IMR-90 (cell line): ENCODE data around the gene CCNC. TPM values are rescaled to one million over a fixed set of nuclear protein-coding genes. Genes with fewer than 3 reads are reported as not detected.

Source experiments
- ATAC-seq: fragments of 200-7000 bp; cut with Tn5 transposase; 2 replicates; pipeline ENCODE4 v1.9.1; 2020; ENCODE audit warnings: low read depth, mild to moderate bottlenecking, moderate library complexity
- BruUV-seq: library from RNA; stranded (reverse); fragments of 400-500 nt; replicated peaks from 2 replicates; lab custom pipeline; 2021; lab: Mats Ljungman, UMichigan
- CTCF ChIA-PET: fragments of 300-600 bp; formaldehyde crosslinking; extraction: SDS; loops from one replicate; lab custom pipeline; 2021; ENCODE audit warnings: antibody characterized with exemption; lab: Yijun Ruan, JAX
- POLR2A ChIA-PET: fragments of 300-600 bp; sonication (Branson Sonifier 250); formaldehyde crosslinking; loops from one replicate; lab custom pipeline; 2022; ENCODE audit warnings: antibody characterized with exemption; ENCODE audit not compliant: unreplicated experiment; lab: Charles Lee
- DNase-seq: peaks from one replicate; pipeline ENCODE4 v3.0.0; 2013
- H2AFZ ChIP-seq: replicated peaks from 2 replicates; pipeline ENCODE3; 2013; ENCODE audit warnings: low read length, mild to moderate bottlenecking; ENCODE audit not compliant: poor library complexity
- H2AK5ac ChIP-seq: 2 replicates; pipeline ENCODE4 v1.6.1; 2013; ENCODE audit warnings: low read depth, low read length, inconsistent platforms
- H2AK9ac ChIP-seq: replicated peaks from 2 replicates; pipeline ENCODE3; 2013; ENCODE audit warnings: mild to moderate bottlenecking, low read depth, low read length, moderate library complexity; ENCODE audit not compliant: poor library complexity
- H2BK120ac ChIP-seq: 2 replicates; pipeline ENCODE4 v1.6.1; 2013; ENCODE audit warnings: low read depth, low read length, inconsistent platforms
- H2BK15ac ChIP-seq: 3 replicates; pipeline ENCODE4 v1.6.1; 2013; ENCODE audit warnings: low read depth, low read length, inconsistent platforms
- H2BK20ac ChIP-seq: 2 replicates; pipeline ENCODE4 v1.6.1; 2013; ENCODE audit warnings: low read depth, mild to moderate bottlenecking, inconsistent platforms, low read length, moderate library complexity
- H2BK5ac ChIP-seq: 2 replicates; pipeline ENCODE4 v1.6.1; 2013; ENCODE audit warnings: mild to moderate bottlenecking, low read depth, low read length, inconsistent platforms; ENCODE audit not compliant: poor library complexity, severe bottlenecking
- H3K14ac ChIP-seq: replicated peaks from 2 replicates; pipeline ENCODE4 v1.6.1; 2013; ENCODE audit warnings: low read depth, low read length, inconsistent platforms
- H3K18ac ChIP-seq: 2 replicates; pipeline ENCODE4 v1.6.1; 2013; ENCODE audit warnings: low read depth, low read length, control low read depth
- H3K23ac ChIP-seq: 2 replicates; pipeline ENCODE4 v1.6.1; 2013; ENCODE audit warnings: low read depth, low read length, inconsistent platforms
- H3K27ac ChIP-seq: 2 replicates; pipeline ENCODE4 v1.5.1; 2013; ENCODE audit warnings: mild to moderate bottlenecking, control low read depth, low read length; ENCODE audit not compliant: insufficient read depth
- H3K27me3 ChIP-seq: 2 replicates; pipeline ENCODE4 v1.6.1; 2013; ENCODE audit warnings: low read length; ENCODE audit not compliant: control insufficient read depth, insufficient read depth
- H3K36me3 ChIP-seq: 2 replicates; pipeline ENCODE4 v1.6.1; 2013; ENCODE audit warnings: low read length, mixed read lengths; ENCODE audit not compliant: control insufficient read depth, insufficient read depth
- H3K4ac ChIP-seq: 2 replicates; pipeline ENCODE4 v1.6.1; 2013; ENCODE audit warnings: low read depth, low read length, inconsistent platforms
- H3K4me1 ChIP-seq: 2 replicates; pipeline ENCODE4 v1.6.1; 2013; ENCODE audit warnings: low read length, mixed read lengths; ENCODE audit not compliant: control insufficient read depth, insufficient read depth
- H3K4me2 ChIP-seq: 2 replicates; pipeline ENCODE4 v1.6.1; 2013; ENCODE audit warnings: low read depth, mild to moderate bottlenecking, control low read depth, low read length, moderate library complexity
- H3K4me3 ChIP-seq: 2 replicates; pipeline ENCODE4 v1.5.1; 2013; ENCODE audit warnings: low read depth, mild to moderate bottlenecking, control low read depth, low read length, moderate library complexity; ENCODE audit not compliant: insufficient read depth
- H3K56ac ChIP-seq: 2 replicates; pipeline ENCODE4 v1.6.1; 2013; ENCODE audit warnings: low read length, inconsistent platforms; ENCODE audit not compliant: insufficient read depth; ENCODE audit errors: extremely low read depth
- H3K79me1 ChIP-seq, 2 experiments: 2 replicates each; pipeline ENCODE4 v1.6.1; 2013; ENCODE audit warnings: low read length in 2 of 2, inconsistent platforms in 1 of 2, low read depth in 1 of 2
- H3K9ac ChIP-seq: 2 replicates; pipeline ENCODE4 v1.6.1; 2013; ENCODE audit warnings: low read depth, low read length, control low read depth
- H3K9me1 ChIP-seq: 2 replicates; pipeline ENCODE4 v1.6.1; 2013; ENCODE audit warnings: low read length, inconsistent platforms; ENCODE audit not compliant: insufficient read depth
- H3K9me3 ChIP-seq: 2 replicates; pipeline ENCODE4 v1.6.1; 2013; ENCODE audit warnings: low read length; ENCODE audit not compliant: control insufficient read depth, insufficient read depth
- H4K20me1 ChIP-seq: 2 replicates; pipeline ENCODE4 v1.6.1; 2013; ENCODE audit warnings: low read length, inconsistent platforms; ENCODE audit not compliant: insufficient read depth
- H4K5ac ChIP-seq: 2 replicates; pipeline ENCODE4 v1.6.1; 2013; ENCODE audit warnings: mild to moderate bottlenecking, low read depth, low read length, control low read depth
- H4K8ac ChIP-seq, 2 experiments: 2 replicates each; pipeline ENCODE4 v1.6.1; 2013; ENCODE audit warnings: low read depth in 2 of 2, low read length in 2 of 2, control low read depth in 1 of 2, inconsistent platforms in 1 of 2
- H4K91ac ChIP-seq: 2 replicates; pipeline ENCODE4 v1.6.1; 2013; ENCODE audit warnings: low read depth, low read length, inconsistent platforms; ENCODE audit not compliant: insufficient read depth
- BHLHE40 ChIP-seq: fragments of 150-350 bp; IDR thresholded peaks from 2 replicates; pipeline ENCODE4 v1.6.1; 2016; ENCODE audit warnings: mild to moderate bottlenecking, low read depth, low read length
- CHD1 ChIP-seq: IDR thresholded peaks from 2 replicates; pipeline ENCODE4 v1.6.1; 2012; ENCODE audit warnings: low read depth, low read length, improper control_type of control experiment
- MAFK ChIP-seq: IDR thresholded peaks from 2 replicates; pipeline ENCODE4 v1.6.1; 2012; ENCODE audit warnings: low read depth, low read length, improper control_type of control experiment
- MAZ ChIP-seq: IDR thresholded peaks from 2 replicates; pipeline ENCODE4 v1.6.1; 2012; ENCODE audit warnings: low read depth, mild to moderate bottlenecking, low read length, improper control_type of control experiment, moderate library complexity, borderline replicate concordance
- NFE2L2 ChIP-seq: fragments of 150-350 bp; IDR thresholded peaks from 2 replicates; pipeline ENCODE4 v1.6.1; 2016; ENCODE audit warnings: low read depth, mild to moderate bottlenecking, low read length
- SMC3 ChIP-seq: fragments of 150-350 bp; IDR thresholded peaks from 2 replicates; pipeline ENCODE4 v1.6.1; 2016; ENCODE audit warnings: low read depth, mild to moderate bottlenecking, antibody characterized with exemption, low read length, moderate library complexity
- WGBS, 2 experiments: methylation state at CpG; one replicate each; pipeline versions ENCODE4 v1.1.5 to v1.1.7; 2013; ENCODE audit warnings: missing lambda C conversion rate in 2 of 2; ENCODE audit not compliant: insufficient read length in 1 of 2; ENCODE audit errors: extremely low coverage in 2 of 2; 5-methylcytosine and 5-hydroxymethylcytosine counted together
- dilution Hi-C: fragments of 300-500 bp; cut with HindIII; formaldehyde crosslinking; loops from one replicate; pipeline ENCODE4 v1.14.3; 2018; ENCODE audit warnings: low sequenced_read_pairs; ENCODE audit not compliant: unreplicated experiment
- in situ Hi-C: fragments of 300-500 bp; cut with MboI; formaldehyde crosslinking; loops from 3 replicates; pipeline ENCODE4 v1.14.3; 2019; ENCODE audit warnings: low sequenced_read_pairs, inconsistent platforms, mixed read lengths
- intact Hi-C: fragments of 100-400 bp; cut with micrococcal nuclease; formaldehyde crosslinking; loops from 2 replicates; pipeline ENCODE4 v1.10.0; 2022
- polyA plus RNA-seq, 3 experiments: library from polyadenylated mRNA; depleted of rRNA; stranded (reverse); fragments of >200 nt; gene quantifications; 2 replicates each; pipeline ENCODE4 v1.2.3, GENCODE V29; 2012; ENCODE audit warnings: low replicate concordance in 1 of 3
- total RNA-seq: library from RNA; depleted of rRNA; stranded (reverse); fragments of >200 nt; gene quantifications from 2 replicates; pipeline ENCODE4 v1.2.3, GENCODE V29; 2012
- TF ChIP-seq, protein P1 (sequence below): conservative IDR thresholded peaks from 2 replicates; pipeline ENCODE4 v1.5.1; 2012; ENCODE audit warnings: mild to moderate bottlenecking, low read depth, low read length, improper control_type of control experiment

The CCNC gene
- total and polyA plus RNA-seq, 2 of the 4 experiments (the other 2 are of a cell fraction) = 30.1 to 95.7 TPM

DNA sequence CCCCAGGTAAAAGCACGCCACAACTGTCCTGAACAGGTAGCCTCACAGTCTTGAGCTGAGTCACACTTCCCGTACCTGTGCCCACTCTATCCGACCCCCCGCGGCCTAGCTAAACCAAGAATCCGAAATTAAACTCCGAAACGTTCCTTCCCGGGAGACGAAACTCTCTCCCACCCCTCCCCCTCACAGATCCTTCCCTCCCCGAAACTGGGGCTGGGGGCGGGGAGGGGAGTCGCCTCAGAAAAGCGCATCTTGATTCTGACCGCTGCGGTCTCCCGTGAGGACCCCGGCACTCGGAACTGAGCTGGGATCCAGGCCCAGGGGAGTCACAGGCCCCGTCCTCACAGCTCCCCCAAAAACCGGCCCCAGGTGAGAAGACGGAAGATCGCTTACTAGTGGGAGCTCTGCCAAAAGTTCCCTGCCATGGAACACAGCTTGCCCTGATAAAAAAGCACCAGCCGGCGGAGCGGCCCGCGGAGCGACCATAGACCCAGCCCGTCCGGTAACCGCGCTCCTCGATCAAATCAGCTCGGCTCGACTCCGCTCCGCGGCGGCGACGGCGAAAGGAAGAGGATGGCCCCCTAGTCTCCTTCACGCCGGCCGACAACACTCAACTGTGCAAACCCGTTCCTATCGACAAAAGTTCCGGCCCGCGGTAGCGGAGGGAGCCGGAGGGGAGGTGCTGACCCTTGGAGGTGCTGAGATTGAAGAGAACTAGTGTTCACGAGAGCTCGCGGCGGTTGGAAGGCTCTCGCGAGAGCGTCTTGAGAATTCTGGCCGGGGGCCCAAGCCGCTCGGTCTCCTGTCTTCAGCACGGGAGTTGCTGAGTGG, at the start of gene CCNC (continued):
- TF ChIP-seq, protein P1, sequence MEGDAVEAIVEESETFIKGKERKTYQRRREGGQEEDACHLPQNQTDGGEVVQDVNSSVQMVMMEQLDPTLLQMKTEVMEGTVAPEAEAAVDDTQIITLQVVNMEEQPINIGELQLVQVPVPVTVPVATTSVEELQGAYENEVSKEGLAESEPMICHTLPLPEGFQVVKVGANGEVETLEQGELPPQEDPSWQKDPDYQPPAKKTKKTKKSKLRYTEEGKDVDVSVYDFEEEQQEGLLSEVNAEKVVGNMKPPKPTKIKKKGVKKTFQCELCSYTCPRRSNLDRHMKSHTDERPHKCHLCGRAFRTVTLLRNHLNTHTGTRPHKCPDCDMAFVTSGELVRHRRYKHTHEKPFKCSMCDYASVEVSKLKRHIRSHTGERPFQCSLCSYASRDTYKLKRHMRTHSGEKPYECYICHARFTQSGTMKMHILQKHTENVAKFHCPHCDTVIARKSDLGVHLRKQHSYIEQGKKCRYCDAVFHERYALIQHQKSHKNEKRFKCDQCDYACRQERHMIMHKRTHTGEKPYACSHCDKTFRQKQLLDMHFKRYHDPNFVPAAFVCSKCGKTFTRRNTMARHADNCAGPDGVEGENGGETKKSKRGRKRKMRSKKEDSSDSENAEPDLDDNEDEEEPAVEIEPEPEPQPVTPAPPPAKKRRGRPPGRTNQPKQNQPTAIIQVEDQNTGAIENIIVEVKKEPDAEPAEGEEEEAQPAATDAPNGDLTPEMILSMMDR = no peak

DNA sequence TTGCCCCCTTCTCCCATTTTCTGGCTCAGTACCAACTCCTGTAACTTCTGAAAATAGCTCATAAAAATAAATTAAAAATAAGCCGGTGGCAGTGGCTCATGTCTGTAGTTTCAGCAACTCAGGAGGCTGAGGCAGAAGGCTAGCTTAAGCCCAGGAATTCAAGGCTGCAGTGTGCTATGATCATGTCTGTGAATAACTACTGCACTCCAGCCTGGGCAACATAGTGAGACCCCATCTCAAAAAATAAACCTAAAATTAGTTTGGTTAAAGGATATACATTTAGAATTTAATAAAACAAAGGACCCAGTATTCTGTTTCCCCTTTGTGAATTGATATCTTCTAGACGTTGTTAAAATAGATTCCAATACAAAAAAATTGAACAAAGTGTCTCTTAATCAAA, 48.7 kb upstream of the CCNC start:
- H3K56ac ChIP-seq = no peak overlapping the region
- H2BK15ac ChIP-seq = no peak overlapping the region
- no peak overlapping the region for H3K4ac ChIP-seq
- H3K23ac ChIP-seq = no peak overlapping the region
- no peak overlapping the region for H3K9ac ChIP-seq
- peaks cover 10% of the 10 kb centered on the region for H3K9me3 ChIP-seq
- H3K79me1 ChIP-seq = no peaks in the 10 kb centered on the region
- no peaks in the 10 kb centered on the region for H3K9me1 ChIP-seq
- H2AK9ac ChIP-seq = no peak overlapping the region
- no peak overlapping the region for H4K8ac ChIP-seq
- ChIA-PET POLR2A (no interaction called here), CTCF (no interaction called here)
- no peak overlapping the region for H4K91ac ChIP-seq
- no peak overlapping the region for H2BK5ac ChIP-seq
- no peak overlapping the region for H3K4me3 ChIP-seq
- peaks cover 61% of the 10 kb centered on the region for H3K27me3 ChIP-seq
- no peaks in the 10 kb centered on the region for H4K20me1 ChIP-seq
- dilution Hi-C loops (no loop called here), in situ Hi-C loops (no loop called here), intact Hi-C loops (no loop called here)
- H2BK120ac ChIP-seq = no peak overlapping the region
- no peaks in the 10 kb centered on the region for H3K36me3 ChIP-seq
- H2BK20ac ChIP-seq = no peak overlapping the region
- no peak overlapping the region for H3K27ac ChIP-seq
- H3K4me1 ChIP-seq = no peaks in the 10 kb centered on the region
- H4K5ac ChIP-seq = no peak overlapping the region
- DNase-seq = no peak
- no peak overlapping the region for H3K14ac ChIP-seq
- H3K18ac ChIP-seq = no peak overlapping the region
- WGBS, 2 experiments = no CpG with 5 or more reads among the region's 2 CpGs
- no peak overlapping the region for H2AFZ ChIP-seq
- BruUV-seq = no TSS peak
- H3K4me2 ChIP-seq = no peak overlapping the region
- no peak overlapping the region for H2AK5ac ChIP-seq
- no peak for TF ChIP-seq SMC3
- TF ChIP-seq CHD1 = no peak
- TF ChIP-seq MAFK = no peak
- TF ChIP-seq BHLHE40 = no peak
- TF ChIP-seq NFE2L2 = no peak
- no peak for TF ChIP-seq MAZ
- ATAC-seq = no peak
